Measurements from ENCODE around the gene OSGEPL1.
"Not testable (repeated sequence)": the region's sequence is repeated elsewhere in the genome, so short reads cannot be mapped to it uniquely, and the experiment has no call there.

The OSGEPL1 gene

DNA sequence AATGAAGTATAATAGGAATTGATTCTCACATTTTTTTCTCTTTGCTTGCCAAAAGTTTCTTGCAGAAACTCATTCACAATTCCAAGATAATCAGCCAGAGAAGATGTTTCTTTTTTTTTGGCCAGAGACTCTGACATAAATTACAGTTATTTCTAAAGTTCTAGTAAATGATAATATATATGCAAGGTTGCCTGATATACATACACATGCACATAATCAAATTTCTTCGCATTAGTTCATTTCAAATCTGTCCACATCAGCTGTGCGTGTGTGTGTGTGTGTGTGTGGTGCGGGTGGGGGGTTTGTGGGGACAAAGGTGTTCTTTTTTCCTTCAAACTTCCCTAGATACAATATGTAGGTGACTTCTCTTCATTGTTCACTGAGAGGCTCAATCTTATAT lies 33.2 kb downstream of the OSGEPL1 start:
- no peak for DNase-seq

DNA sequence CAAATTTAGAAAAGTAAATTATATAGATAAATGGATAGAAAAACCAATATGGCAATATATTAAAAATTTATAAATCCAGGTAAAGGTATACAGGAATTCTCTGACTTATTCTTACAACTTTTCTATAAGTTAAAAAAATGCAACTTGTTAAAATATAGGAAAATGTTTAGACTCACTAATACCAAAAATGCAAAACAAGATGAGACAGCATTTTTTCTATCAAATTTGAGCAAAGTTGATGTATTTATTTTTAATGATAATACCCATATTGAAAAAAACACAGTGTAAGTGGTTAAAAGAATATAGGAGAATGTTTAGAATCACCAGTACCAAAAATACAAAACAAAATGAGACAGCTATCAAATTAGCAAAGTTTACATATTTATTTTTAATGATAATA lies 35.7 kb downstream of the OSGEPL1 start:
- DNase-seq: no peak

- DNase-seq: no peak
These were observed 36.3 kb downstream of the OSGEPL1 start for GRCh38 chr2:189726271-189726670.

- DNase-seq: no peak
These were observed 39.4 kb downstream of the OSGEPL1 start for GRCh38 chr2:189723192-189723591.

GRCh38 chr2:189719571-189719970 lies 43.0 kb downstream of the OSGEPL1 start:
- no peak for DNase-seq

DNA sequence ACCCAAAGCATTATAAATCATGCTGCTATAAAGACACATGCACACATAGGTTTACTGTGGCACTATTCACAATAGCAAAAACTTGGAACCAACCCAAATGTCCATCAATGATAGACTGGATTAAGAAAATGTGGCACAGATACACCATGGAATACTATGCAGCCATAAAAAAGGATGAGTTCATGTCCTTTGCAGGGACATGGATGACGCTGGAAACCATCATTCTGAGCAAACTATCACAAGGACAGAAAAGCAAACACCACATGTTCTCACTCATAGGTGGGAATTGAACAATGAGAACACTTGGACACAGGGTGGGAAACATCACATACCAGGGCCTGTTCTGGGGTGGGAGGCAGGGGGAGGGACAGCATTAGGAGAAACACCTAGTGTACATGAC lies 45.0 kb downstream of the OSGEPL1 start:
- not testable (repeated sequence) for DNase-seq

GRCh38 chr2:189709501-189710221 lies 52.9 kb downstream of the OSGEPL1 start:
- DNase-seq: no peak

GRCh38 chr2:189702071-189702470 lies 60.5 kb downstream of the OSGEPL1 start:
- DNase-seq: peak in 1 of 2 experiments; percentile 3

DNA sequence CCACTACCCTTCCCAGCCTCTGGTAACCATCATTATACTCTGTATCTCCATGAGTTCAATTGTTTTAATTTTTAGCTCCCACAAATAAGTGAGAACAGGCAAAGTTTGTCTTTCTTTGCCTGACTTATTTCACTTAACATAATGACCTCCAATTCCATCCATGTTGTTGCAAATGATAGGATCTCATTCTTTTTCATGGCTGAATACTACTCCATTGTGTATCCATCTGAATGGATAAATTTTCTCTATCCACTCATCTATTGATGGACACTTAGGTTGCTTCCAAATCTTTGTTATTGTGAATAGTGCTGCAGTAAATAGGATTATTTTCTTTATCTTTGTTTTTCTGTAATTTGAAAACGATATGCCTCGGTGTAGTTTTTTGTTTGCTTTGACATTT lies 61.9 kb downstream of the OSGEPL1 start:
- no peak for DNase-seq

- DNase-seq: peak in 1 of 2 experiments; percentile 25
These were observed 64.3 kb downstream of the OSGEPL1 start for GRCh38 chr2:189698020-189698887.

Data from NCI-H524 (cell line).